ENCODE measurements around the gene ZFP36.

Gene ZFP36

GRCh38 chr19:39405958-39406655, 540 bp upstream of the ZFP36 start:
- peak; percentile 91 for DNase-seq

GRCh38 chr19:39407410-39407659, 688 bp downstream of the ZFP36 start:
- DNase-seq = no peak

- DNase-seq = peak; percentile 73
These were observed 1.2 kb downstream of the ZFP36 start for GRCh38 chr19:39407660-39408391.

DNA sequence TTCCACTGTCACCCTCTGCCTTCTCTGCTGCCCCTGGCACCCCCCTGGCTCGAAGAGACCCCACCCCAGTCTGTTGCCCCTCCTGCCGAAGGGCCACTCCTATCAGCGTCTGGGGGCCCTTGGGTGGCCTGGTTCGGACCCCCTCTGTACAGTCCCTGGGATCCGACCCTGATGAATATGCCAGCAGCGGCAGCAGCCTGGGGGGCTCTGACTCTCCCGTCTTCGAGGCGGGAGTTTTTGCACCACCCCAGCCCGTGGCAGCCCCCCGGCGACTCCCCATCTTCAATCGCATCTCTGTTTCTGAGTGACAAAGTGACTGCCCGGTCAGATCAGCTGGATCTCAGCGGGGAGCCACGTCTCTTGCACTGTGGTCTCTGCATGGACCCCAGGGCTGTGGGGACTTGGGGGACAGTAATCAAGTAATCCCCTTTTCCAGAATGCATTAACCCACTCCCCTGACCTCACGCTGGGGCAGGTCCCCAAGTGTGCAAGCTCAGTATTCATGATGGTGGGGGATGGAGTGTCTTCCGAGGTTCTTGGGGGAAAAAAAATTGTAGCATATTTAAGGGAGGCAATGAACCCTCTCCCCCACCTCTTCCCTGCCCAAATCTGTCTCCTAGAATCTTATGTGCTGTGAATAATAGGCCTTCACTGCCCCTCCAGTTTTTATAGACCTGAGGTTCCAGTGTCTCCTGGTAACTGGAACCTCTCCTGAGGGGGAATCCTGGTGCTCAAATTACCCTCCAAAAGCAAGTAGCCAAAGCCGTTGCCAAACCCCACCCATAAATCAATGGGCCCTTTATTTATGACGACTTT, 2.0 kb downstream of the ZFP36 start:
- peak; percentile 56 for DNase-seq

DNA sequence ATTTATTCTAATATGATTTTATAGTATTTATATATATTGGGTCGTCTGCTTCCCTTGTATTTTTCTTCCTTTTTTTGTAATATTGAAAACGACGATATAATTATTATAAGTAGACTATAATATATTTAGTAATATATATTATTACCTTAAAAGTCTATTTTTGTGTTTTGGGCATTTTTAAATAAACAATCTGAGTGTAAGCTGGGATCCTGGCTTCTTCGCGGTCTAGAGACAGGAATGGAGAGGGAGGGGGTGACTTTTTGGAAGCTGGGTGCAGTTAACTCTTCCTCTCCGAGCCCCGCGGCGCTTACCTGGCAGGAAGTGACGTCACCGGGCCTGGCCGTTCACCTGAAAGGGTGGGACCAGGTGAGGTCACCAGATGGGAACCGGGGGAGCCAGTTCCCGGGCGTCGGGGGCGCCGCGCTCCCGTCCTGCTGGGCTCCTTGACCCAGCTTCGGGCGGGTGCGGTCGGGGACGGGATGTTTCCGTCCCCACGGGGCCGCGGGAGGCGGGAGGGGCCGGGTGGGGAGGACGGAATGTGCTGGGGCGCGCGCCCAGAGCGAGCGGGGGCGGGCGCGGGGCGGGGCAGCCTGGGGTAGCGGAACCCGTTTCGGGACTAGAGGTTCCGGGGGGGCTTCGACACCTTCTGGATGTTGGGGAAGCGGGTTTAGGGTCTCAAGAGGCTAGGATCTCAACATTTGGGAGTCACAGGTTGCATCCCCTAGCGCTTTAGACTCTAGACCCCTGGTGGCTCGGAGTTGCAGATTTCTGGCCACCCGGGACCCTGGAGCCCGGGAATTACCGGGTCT, 2.8 kb downstream of the ZFP36 start:
- peak; percentile 91 for DNase-seq

- peak; percentile 76 for DNase-seq
These were observed 3.6 kb downstream of the ZFP36 start for GRCh38 chr19:39410017-39410830.

- no peak for DNase-seq
These were observed 4.1 kb downstream of the ZFP36 start for GRCh38 chr19:39410831-39411080.

- no peak for DNase-seq
These were observed 4.6 kb downstream of the ZFP36 start for GRCh38 chr19:39411081-39411831.

DNA sequence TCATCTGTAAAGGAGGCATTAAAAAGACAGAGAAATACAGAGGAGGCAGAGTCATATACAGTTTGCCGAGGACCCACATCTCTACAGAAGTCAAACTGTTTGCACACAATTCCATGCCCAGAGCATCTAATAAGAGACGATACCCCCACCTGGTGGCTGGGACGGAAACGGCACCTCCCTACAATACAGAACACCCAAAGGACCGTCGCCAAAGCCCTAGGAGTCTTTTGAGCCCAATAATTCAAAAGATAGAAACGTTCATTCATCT, 5.1 kb downstream of the ZFP36 start:
- peak; percentile 95 for DNase-seq

- peak; percentile 99 for DNase-seq
These were observed 5.6 kb downstream of the ZFP36 start, which contains the start of gene PLEKHG2 for GRCh38 chr19:39412100-39412866. PLEKHG2 (plus strand) TSS chr19:39412669; CDS start chr19:39414087, 1,418 bp downstream.

DNA sequence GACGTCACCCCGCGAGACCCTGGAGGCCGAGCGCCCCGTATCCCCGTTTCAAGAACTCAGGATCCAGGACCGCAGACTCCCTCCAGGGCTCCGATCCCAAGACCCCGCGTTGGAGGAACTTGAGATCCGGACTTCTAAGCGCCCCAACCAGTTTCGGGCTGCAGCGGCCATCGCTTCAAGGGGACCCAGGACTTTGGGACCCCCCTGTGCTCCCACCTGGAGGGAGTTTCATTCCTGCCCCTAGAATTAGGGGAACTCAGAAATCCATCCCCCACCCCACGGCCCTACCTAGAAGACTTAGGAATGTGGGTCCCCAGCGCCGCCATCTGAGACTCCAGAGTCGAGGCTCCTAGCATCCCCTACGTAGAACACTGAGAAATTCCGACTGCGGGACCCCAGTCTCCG, 6.2 kb downstream of the ZFP36 start:
- no peak for DNase-seq

- DNase-seq = no peak
These were observed 6.7 kb downstream of the ZFP36 start for GRCh38 chr19:39413272-39413910.

- DNase-seq = no peak
These were observed 7.4 kb downstream of the ZFP36 start for GRCh38 chr19:39413911-39414608.

- no peak for DNase-seq
These were observed 8.7 kb downstream of the ZFP36 start for GRCh38 chr19:39415111-39416046.

DNA sequence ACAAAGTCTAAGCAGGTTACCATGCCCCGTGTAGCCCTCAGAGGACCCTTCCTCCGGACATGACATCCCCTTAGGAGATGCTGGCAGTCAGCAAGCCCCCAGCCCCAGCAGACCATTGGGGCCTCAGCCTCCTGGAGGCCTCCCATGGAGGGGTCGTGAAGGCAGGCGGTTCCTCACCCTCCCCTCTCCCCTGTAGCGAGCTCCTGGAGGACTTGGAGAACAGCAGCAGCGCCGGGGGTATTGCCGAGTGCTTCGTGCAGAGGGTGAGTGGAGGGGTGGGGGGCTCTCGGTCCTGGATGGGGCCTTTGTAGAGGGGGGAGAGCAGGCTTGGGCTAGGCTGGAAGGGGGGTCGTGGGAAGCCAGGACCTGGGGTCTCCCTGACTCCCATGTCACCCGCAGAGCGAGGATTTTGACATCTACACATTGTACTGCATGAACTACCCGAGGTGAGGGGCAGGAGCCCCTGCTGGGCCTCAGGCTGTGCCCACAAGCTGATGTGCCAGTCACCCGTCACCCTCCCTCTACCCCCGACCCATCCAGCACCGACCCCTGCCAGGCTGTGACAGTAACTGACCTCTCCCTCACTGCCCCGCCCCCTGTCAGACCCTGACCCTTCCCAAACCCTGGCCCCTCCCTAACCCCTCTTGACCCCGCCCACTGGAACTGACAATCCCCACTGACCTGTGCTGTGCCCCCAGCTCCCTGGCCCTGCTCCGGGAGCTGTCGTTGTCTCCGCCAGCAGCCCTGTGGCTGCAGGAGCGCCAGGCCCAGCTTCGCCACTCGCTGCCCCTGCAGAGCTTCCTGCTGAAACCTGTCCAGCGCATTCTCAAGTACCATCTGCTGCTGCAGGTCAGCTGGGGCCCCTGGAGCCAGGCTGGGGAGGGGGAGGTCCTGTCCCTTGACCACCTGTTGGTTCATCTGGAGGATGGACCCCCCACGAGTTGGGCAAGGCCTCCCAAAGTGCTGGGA, 9.8 kb downstream of the ZFP36 start:
- DNase-seq = no peak

- no peak for DNase-seq
These were observed 11.0 kb downstream of the ZFP36 start for GRCh38 chr19:39417463-39418181.

- DNase-seq = no peak
These were observed 12.4 kb downstream of the ZFP36 start for GRCh38 chr19:39419003-39419402.

Measured in stimulated activated CD8-positive, alpha-beta memory T cell treated with anti-CD3 and anti-CD28 coated beads, Interleukin-4, amount 100 ng/mL, for 48 hours (primary cell).